ENCODE results near the gene ASMTL.

DNA sequence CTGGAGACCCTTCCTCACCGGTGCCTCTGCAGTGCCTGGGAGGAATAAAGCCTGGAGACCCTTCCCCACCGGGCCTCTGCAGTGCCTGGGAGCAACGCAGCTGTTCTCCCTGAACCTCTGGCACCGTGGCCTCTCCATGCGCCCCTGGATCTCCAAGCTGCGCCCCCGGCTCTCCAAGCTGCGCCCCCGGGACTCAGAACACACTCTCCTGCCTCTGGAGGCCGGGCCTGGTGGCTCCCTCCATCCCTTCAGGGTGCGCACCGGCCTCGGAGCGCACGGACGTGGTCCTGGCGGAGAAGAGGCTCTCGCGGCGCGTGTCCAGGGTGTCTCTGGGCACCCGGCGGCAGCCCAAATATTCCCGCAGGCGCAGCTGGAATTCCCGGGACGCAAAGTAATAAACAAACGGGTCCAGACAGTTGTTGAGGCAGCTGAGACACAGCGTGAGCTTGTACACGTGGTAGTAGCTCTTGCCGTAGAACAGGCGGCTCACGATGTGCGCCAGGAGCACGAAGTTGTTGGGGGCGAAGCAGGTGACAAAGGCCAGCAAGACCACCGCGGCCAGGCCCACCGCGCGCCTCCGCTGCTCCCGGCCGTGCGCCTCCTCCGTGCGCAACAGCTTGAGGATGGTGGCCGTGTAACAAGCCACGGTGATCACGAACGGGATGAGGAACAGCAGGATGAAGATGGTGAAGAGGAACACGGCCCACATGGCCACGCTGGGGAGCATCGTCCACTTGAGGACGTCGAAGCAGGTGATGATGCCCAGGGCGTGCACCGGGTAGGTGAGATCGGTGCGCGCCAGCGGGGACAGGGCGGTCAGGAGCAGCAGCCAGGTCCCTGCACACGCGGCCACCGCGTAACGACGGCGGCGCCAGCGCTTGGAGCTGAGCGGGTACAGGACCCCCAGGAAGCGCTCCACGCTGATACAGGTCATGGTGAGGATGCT, 12.8 kb upstream of the ASMTL start:
- TF ChIP-seq EZH2 (IDR thresholded peaks at IDR 0.05; ENCODE audit: borderline replicate concordance, low read length): no peak
- TF ChIP-seq, protein P1, sequence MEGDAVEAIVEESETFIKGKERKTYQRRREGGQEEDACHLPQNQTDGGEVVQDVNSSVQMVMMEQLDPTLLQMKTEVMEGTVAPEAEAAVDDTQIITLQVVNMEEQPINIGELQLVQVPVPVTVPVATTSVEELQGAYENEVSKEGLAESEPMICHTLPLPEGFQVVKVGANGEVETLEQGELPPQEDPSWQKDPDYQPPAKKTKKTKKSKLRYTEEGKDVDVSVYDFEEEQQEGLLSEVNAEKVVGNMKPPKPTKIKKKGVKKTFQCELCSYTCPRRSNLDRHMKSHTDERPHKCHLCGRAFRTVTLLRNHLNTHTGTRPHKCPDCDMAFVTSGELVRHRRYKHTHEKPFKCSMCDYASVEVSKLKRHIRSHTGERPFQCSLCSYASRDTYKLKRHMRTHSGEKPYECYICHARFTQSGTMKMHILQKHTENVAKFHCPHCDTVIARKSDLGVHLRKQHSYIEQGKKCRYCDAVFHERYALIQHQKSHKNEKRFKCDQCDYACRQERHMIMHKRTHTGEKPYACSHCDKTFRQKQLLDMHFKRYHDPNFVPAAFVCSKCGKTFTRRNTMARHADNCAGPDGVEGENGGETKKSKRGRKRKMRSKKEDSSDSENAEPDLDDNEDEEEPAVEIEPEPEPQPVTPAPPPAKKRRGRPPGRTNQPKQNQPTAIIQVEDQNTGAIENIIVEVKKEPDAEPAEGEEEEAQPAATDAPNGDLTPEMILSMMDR (conservative IDR thresholded peaks at IDR 0.05 in 1 of 2, IDR thresholded peaks at IDR 0.05 in 1 of 2; ENCODE audit: extremely low read depth in 1 of 2, insufficient read depth in 1 of 2, low read depth in 1 of 2, low read length in 2 of 2): no peak
